IPS DF 19.7 (cell line): ENCODE results near the gene DIAPH2.

Experiments
- DNase-seq: peaks from one replicate; pipeline ENCODE4 v3.0.0-alpha.2; 2013; ENCODE audit warnings: low read depth, low spot score

Gene DIAPH2

DNA sequence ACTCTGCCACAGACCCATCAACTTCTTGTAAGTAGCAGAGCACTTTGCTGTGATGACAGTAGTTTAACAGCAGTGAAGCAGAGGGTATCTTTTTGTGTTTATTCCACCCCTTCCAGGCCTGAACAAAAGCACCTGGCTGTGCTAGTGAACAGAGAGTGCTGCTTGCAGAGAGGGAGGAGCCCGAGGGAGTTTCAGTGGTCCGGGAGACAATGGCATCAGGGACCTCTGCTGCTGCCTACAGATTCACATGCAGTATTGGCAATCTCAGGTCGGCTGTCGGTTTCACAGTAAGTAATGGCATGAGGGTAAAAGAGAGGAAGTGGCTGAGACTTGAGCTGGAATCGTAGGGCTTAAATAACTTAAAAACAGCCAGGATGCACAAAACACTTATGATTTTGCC lies 954.9 kb downstream of the DIAPH2 start:
- peak; percentile 45 for DNase-seq
